ENCODE data around the gene EYS. TPM values are rescaled to one million over a fixed set of nuclear protein-coding genes. Genes with fewer than 3 reads are reported as not detected.

EYS gene
- total and polyA plus RNA-seq, 2 of the 13 experiments (the other 11 are each of a cell fraction or from before 2014, with no cell fraction given) = 0.04 to 0.07 TPM

- no peak for TF ChIP-seq NFKB2 (CRISPR knock-in tag; IDR thresholded peaks at IDR 0.05; ENCODE audit: borderline replicate concordance)
- no peak for TF ChIP-seq ZGPAT (CRISPR knock-in tag; IDR thresholded peaks at IDR 0.05)
- TF ChIP-seq ZNF850 (CRISPR knock-in tag; conservative IDR thresholded peaks at IDR 0.05) = no peak
- TF ChIP-seq ZNF597 (CRISPR knock-in tag; IDR thresholded peaks at IDR 0.05) = no peak
- TF ChIP-seq ZFX (CRISPR knock-in tag; IDR thresholded peaks at IDR 0.05; ENCODE audit: low read depth) = no peak
- no peak for TF ChIP-seq SAFB2 (CRISPR knock-in tag; IDR thresholded peaks at IDR 0.05; ENCODE audit: borderline replicate concordance, low read depth)
Measured at GRCh38 chr6:63683071-63683603, 2023.9 kb downstream of the EYS start (continued).

GRCh38 chr6:63677282-63677681, 2029.7 kb downstream of the EYS start:
- Histone ChIP-seq H3K27ac (ENCODE audit: extremely low read length, insufficient read depth, low read length) (peak overlapping the region; percentile 20), H3K4me3 (replicated peaks in 1 of 3; ENCODE audit: insufficient read depth in 1 of 3, low read depth in 2 of 3, low read length in 3 of 3) (no peak overlapping the region), H3K4me1 (ENCODE audit: insufficient read depth, low read length) (peaks cover 47% of the 10 kb centered on the region), H3K9ac (ENCODE audit: insufficient read depth, low read depth, low read length) (no peak overlapping the region), H3K36me3 (replicated peaks in 1 of 2; ENCODE audit: control insufficient read depth in 1 of 2, insufficient read depth in 2 of 2, low read length in 2 of 2) (peaks cover 5 to 44% of the 10 kb centered on the region in 2 experiments; a peak in 4 of 5 replicates), H4K20me1 (ENCODE audit: insufficient read depth, low read length) (peaks cover 43% of the 10 kb centered on the region), H2AFZ (ENCODE audit: low read length) (no peak overlapping the region), H3K27me3 (ENCODE audit: control insufficient read depth in 1 of 2, insufficient read depth in 2 of 2, low read length in 2 of 2) (no peaks in the 10 kb centered on the region), H3K4me2 (ENCODE audit: low read depth, low read length) (peak overlapping the region; percentile 0; the same call in 1 of the 2 replicates), H3K79me2 (ENCODE audit: insufficient read depth, low read length) (peaks cover 99% of the 10 kb centered on the region), H3K9me3 (ENCODE audit: low read length) (no peaks in the 10 kb centered on the region)
- CTCF ChIA-PET (ENCODE audit: low intra/inter-chr PET ratio, low total read pairs) = no interaction called here
- DNase-seq (ENCODE audit: low spot score) (peak; percentile 78), ATAC-seq (peak; percentile 66), FAIRE-seq (no peak)
- in situ Hi-C loops (cut with HindIII; ENCODE audit: extremely low pct_ligation_motif_present, low pct_unique_long_range_greater_than_20kb) = no loop called here
- BruUV-seq (replicated peaks) = no TSS peak
- WGBS (ENCODE audit: low lambda C conversion rate) = 83% methylated on average over 1 of the region's 1 CpG
- intact Hi-C loops (cut with micrococcal nuclease; ENCODE audit: unreplicated experiment) = loop anchor here (1.0 to 5.0 kb wide), 3 partner anchors 40 to 1425 kb away; partner anchors contain the start of gene PHF3
- POLR2A ChIA-PET = interaction anchor here (1.7 kb wide), 1 partner anchor 42 kb away, joined by 8 read pairs; the partner anchor contains the start of gene PHF3
- TF ChIP-seq RXRB (CRISPR knock-in tag; IDR thresholded peaks at IDR 0.05; ENCODE audit: borderline replicate concordance) (0 out of 2 replicates have a peak, but pooled peaks have one; percentile 16), FOXP1 (IDR thresholded peaks at IDR 0.05) (peak; percentile 87), FOXP1 (CRISPR knock-in tag; IDR thresholded peaks at IDR 0.05) (peak; percentile 80), CEBPG (CRISPR knock-in tag; IDR thresholded peaks at IDR 0.05) (peak; percentile 86), KDM2A (CRISPR knock-in tag; IDR thresholded peaks at IDR 0.05; ENCODE audit: borderline replicate concordance, low read depth) (no peak), ZNF652 (CRISPR knock-in tag; IDR thresholded peaks at IDR 0.05; ENCODE audit: borderline replicate concordance, low read depth) (no peak), TFAP4 (IDR thresholded peaks at IDR 0.05; ENCODE audit: borderline replicate concordance, low read depth) (peak; percentile 60; the same call in 1 of the 2 replicates), SSRP1 (CRISPR knock-in tag; IDR thresholded peaks at IDR 0.05) (no peak), ZNF772 (CRISPR knock-in tag; IDR thresholded peaks at IDR 0.05) (no peak), ZNF362 (CRISPR knock-in tag; IDR thresholded peaks at IDR 0.05; ENCODE audit: borderline replicate concordance) (no peak), ZNF280B (CRISPR knock-in tag; IDR thresholded peaks at IDR 0.05; ENCODE audit: borderline replicate concordance) (no peak), FOXA1 (IDR thresholded peaks at IDR 0.05) (peak; percentile 66; the same call in 1 of the 2 replicates), FOXA1 (CRISPR knock-in tag; IDR thresholded peaks at IDR 0.05) (peak; percentile 62)

All from HepG2 (cell line).